Hematopoietic multipotent progenitor cell treated with erythropoietin and hydrocortisone succinate and interleukin-3 and kit ligand, for 4 days (in vitro differentiated cells): ENCODE data around the gene ELAVL2.

Experiments used
- DNase-seq: peaks from one replicate; pipeline ENCODE4 v3.0.0-alpha.2; 2015

Gene ELAVL2

DNA sequence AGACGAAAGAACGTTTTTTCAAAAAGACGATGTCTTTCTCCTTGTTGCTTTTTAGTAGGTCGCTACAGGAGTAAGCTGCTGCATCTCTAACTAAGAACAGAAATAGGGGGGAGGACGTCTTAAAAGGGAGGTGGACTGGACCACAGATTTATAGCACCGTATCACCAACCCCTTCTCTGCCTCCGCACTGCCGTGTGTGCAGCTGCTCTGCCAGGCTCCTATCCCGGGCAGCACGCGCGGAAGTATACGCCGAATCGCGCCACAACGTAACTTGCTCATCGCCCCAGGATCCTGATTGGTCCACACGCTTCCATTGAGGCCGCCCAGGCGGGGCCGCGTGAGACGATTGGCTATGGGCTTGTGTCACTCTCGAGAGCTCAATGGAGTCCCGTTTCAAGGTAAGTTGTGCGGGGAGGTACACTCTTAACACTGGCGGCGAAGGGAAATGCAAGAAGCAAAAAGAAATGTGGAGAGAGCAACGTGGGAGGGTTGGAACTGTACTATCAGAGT lies at the start of gene ELAVL2:
Gene ELAVL2, minus strand, starts transcription at position 121 of the 510 bp plus-strand sequence. CDS start 64,006 bp downstream, outside the sequence.
- peak; percentile 33 for DNase-seq

DNA sequence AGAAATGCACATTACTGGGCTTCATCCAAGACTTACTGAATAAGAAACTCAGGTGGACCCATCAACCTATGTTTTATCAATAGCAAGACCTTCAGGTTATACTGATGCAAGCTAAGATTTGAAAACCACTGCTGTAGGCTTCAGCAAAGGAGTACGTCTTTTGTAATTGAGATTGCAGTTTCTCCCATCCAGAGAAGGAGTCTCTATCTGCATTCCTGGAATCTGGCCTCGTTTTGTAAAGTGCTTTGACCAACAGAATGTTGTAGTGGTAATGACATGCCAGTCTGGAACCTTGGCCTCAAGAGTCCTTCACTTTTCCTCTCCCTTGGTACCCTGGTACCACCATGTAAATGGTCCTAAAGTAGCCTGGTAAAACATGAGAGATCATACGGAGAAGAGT lies 32.2 kb upstream of the ELAVL2 start:
- no peak for DNase-seq

DNA sequence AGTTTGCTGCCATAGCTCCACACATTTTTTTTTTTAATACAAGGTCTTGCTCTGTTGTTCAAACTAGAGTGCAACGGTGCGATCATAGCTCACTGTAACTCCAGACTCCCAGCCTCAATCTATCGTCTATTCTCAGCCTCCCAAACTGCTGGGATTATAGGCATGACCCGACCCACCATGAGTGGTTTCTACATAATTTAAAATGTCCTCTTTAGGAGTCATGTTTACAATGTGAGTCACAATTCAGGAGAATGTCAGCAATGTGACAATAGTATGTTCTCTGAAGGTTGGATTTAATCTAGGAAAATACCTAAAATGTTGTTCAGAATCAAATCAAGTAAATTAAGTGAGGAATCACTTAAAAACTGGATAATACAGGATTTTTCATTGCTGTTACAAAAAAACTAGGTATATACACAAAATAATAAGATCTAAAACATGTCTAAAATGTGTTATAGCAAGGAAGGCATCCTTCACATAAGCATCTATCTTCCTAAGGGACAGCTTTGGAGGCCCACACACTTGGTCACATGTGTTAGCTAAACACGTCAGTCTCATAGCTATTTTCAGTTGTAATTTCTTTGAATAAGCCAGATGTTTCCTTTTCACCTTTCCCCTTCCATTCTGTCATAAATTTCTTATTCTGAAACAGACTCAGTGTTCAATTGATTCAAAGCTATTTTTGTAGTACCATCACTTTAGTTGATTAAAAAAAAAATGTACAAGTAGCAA lies 30.0 kb upstream of the ELAVL2 start:
- no peak for DNase-seq

DNA sequence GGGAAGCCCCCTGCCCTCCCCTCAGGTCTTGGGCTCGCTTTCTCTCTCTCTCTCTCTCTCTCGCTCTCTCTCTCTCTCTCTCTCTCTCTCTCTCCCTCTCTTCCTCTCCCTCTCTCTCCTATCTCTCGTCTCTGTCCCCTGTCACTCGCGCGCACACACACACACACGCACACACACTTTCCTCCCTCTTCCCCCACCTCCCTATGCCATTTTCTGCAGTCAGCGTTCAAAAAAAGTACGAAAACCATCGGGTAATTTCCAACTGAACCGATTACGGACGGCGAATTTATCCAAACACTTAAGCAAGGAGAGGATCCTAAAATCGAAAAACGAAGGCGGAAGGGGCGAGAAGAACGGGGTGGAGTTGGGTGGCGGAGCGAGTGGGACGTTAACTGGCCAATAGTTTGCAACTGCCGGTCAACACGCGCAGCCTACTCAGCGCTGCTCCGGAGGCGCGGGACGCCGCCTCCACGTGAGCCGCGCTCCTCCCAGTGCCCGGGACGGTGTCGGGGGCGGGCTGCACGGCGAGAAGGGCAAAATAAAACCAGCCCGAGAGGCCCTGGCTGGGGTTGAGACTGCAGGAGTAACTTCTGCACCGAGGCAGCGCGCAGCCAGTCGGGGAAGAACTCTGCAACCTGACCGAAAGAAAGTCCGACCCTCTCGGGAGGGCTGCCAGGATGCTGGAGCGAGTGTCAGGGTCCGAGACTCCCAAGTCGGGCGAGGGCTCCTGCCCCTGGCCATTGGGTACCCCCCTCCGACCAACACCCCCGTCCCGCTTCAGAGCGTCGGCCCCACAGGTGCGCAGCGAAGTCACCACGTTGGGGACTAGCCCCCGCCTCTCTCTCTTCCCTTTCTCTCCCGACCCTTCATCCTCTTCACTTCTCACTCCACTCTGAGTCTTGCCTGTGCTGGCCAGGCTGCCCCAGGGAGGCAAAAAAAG lies 24.9 kb upstream of the ELAVL2 start:
- no peak for DNase-seq

DNA sequence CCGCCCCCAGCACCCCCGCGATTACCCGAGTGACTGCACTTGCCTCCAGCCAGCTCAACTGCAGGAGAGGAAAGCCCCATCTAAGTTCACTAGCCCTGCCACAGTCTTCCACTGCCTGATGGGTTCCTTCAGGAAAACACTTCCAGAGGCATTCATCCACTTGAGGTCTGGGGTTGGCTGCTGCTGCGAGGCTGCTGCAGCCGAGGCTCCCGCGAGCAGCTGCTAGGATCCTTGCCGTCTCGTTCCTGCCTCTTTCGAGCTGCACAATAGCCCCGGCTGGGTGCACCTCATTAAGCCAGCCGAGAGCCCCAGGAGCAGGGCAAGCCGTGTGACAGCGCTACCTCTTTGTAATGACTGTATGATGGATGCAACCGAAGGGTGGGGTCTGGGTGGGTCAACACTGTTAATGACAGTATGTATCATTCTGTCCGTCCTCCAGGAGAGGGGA lies 24.2 kb upstream of the ELAVL2 start:
- no peak for DNase-seq

DNA sequence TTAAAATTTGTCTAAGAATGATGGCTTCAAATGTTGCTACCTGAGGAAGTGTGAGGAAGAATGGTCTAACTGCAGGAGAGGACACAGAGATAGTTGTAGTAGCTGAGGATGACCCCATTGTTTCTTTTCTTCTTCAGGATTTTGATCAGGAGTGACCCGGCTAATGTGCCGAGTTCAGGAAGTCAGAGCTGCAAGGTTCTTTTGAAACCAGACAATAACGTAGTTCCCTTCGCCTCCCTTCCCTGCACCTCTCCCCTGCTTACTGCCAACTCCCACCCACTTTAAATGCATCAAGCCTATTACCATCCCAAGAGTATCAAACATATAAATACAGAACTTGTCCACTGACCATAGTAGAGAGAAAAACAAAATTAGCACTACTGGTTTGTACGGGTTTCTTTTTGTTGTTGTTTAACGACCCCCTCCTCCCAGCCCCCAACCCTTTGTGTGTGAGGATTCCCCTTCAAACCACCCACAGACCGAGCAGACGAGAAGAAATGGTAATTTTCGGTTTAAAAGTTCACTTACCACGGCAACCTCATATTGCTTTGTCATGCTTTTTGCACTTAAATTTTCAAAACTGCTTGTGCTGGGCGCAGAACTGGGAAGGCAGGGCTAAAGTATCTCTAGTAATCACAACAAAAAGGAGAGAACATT lies 23.5 kb upstream of the ELAVL2 start:
- DNase-seq: no peak

DNA sequence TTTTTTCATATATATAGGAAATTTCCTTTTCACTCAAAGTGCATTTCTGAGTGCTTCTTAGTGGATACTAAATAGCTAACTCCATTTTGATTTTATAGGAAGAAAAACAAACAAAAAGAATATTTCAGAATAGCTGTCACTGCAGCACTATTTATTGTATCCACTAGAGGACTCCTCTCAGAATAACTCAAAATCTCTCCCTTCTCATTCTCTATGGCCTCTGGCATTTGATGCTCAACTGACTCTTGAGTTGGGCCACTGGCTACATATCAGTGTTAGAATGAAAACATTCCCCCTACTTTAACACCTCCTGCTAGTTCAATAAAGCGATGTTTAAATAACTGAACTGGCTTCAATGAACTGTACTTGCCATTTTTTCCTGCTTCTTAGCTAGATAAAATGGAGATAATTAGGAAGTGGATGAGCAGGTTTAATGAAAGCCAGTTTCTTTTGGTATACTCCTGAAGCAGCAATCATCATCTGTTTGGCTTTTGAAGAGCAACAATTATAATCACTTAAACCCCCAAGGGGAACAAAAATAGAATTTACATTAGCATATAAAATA lies 16.6 kb upstream of the ELAVL2 start:
- no peak for DNase-seq

DNA sequence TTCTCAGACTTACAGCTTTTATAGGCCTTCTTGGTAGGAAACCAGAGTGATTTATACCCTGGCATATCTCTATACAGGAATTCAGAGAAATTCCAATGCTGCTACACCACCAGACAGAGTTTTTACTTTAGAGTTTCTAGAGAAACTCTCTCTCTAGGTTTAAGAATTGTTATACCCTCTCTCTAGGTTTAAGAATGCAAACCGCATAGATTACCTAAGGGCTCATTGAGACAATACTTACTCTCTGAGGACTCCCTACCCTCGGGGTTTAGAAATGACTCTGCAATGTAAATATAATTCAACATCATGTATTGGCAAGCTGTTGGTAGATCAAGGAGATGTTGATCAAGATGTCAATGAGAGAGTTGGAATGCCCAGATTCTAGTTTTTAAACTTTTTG lies 15.3 kb upstream of the ELAVL2 start:
- DNase-seq: no peak

DNA sequence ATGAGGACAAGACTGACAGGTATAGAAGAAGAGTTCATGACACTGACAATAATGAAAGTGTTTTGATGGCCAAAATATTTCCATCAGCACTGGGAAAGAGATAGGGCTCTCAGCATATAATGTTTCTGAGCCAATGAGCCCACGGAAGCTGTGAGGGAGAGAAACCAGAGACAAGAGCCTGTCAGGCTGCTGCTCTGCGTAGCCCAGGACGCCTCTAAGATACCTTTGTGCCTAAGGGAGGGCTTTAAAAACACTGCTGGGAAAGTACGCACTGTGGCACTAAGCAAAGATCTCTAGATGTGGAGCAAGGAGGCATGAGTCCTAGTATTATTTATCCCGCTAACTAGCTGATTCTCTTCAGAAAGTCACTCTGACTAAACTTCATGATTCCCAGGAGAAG lies 11.0 kb upstream of the ELAVL2 start:
- no peak for DNase-seq

DNA sequence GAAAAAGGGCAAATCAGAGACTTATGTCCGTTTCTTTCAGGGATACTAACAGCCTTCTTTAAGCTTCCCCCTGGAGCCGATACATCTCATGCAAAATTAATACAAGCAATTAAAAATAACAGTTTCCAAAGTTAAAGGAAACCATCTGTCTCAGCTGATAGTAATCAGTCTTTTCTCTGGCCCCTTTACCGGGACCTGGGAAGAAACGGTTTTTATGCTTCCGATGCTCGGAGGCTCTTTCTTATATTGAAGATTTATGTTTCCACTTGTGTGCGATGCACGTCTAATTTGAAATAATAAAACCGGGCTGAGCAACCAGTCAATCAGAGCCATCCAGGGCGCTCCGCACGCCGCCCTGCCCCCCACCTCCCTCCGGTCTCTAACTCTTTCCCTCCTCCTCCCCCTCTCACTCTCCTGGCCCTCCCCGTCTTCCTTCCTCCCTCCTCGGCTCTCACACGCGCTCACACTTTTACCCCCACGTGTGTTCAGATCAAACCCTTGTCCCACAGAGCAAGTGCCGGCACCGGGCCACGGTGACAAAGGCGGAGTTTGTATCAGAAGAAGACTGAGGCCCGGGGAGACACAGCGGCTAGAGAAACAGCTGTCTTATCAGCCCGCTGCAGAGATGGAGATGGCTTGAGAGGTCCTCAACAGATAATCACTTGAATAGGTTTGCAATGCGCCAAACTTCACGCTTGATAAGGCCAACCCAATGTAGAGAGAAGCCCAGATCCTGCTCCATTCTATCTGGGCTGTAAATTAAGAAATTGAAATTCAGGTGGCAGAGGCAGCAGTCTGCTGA lies 5.1 kb upstream of the ELAVL2 start:
- DNase-seq: peak; percentile 24

DNA sequence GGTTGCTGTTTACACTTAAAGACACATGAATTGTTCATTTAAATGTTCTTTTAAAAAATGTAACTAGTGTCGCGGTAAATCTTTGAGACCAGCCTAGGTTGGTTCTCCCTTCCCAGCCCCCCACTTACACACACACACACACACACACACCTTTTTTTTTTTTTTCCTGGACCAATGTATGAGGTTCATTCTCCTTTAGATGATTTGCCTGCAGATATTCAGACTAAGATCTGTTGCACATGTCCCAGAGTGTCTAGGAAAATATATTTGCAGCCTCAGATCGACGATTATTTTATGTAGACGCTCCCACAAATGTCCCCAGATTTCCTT lies 4.4 kb upstream of the ELAVL2 start:
- DNase-seq: no peak

DNA sequence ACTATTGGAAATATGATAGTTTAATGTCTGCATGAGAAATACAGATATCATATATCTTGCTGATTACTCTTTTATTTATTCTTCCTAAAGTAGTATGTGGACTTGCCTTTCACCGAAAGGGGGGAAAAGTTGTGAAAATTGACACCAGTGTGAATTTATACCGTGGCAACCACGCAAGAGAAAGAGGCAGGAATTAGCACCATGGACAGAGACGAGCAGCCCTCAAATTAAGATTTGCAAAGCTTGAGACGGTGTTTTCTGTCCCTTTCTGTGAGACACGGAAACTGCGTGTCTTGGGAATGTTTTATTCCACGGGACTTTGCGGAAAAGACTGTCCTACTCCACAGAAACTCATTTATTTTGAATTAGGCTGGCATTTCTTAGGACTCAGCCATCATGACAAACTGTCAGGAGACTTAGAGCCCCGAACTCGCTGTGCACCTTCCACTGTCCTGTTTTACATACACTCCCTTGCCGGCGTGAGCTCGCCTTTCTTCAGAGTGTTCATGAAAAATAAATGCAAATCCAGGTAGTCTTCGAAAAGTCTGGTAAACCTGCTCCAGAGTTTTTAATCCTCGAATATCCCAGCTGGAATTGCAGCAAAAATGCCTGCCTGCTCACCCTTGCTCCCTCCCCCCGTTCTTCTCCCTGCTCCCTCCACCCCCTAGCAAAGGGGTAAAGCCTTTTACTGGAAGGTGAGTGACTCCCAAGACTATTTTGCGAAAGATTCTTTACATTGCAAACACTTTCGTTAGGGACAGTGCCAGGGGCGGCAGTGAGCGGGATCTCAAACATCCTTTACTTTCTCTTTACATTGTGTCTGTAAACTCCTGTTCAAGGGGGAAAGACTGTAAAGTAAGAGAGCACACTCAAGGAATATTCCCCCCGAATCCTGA lies 3.8 kb upstream of the ELAVL2 start:
- DNase-seq: peak; percentile 42

DNA sequence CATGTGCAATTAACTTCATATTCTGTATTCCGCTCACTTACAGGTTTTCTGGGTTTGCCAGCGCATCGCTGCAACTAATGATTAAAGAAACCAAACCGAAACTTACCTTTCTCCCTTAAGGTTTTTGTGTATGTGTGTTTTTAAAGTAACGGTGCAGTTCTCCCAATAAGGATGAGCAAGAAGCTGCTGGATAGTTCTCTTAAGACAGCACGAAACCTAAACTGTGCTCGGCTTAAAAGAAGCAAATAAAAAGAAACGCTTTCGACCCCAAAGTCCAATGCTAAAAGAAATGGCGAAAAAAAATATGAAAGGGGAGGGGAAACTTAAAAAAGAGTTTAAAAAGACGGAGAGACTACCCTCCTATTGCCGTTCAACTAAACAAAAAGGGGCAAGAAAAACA lies 340 bp downstream of the ELAVL2 start:
- no peak for DNase-seq

DNA sequence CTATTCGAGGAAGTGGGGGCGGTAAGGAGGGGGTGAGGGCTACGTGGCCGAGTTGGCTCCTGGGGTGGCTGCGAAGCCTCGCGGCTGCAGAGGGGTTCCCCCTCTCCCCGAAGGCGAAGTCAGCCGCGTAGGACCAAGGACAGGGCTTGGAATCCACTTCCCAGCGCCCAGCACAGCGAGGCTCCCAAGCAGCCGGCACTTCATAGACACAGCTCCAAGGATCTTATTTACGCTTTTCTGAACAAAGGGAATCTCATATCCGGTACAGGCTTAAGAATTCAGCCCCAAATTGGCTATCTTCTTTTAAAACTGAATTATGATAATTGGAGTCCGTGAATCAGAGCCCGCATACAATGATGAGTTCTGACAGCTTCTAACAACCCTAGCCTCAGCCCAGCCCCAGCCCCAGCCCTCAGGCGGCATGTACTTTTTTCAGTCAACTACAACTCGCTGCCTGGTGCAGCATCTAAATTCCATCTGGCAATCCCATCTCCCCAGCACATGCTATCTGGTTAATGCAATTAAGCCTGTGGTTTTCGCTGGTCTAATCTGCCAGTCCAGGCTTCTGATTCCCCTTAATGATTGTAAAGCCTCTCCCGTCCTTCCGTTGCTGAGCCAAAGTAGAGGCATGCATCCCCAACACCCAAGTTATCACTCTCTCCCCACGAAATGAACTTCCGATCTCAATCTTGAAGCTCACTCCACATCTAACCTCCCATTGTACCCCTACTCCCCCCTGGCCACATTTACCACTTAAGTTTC lies 1.0 kb downstream of the ELAVL2 start:
- DNase-seq: peak; percentile 15

DNA sequence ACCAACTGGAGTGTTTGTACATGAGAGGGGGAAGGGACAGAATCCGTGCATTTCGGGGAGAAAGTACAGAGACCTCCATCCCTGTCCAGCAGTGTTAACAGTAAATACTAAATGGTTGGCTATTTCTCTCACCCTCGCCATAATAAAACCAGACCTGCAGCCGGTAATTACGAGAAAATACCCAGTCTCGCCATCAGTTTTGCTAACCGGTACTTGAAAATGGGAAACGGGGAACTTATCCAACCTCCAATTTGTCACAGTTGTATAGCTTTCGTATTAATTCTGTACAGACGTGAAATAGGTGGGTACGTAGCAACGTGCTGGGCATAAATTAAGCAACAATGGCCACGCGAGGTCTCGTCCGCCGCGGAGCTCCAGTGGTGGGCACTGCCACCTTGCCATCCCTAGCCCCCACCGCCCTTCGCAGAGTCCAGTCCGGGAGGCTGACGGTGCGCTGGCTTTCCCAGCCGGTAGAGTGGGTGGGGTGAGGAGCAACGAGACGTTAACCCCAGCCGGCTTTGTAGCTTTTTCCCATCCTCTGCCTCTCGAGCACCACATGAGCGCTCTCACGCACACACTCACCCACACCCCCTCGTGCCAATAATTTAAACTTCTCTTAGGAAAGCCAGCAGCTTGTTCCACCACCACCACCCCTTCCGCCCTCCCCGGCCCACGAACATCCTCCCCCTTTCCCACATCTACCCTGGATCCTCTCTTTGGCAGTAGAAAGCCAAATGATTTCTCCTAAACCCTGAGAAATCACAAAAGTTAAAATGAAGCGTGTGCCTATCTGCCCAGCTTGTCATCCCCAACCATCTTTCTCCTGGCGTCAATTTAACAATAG lies 1.8 kb downstream of the ELAVL2 start:
- DNase-seq: no peak

DNA sequence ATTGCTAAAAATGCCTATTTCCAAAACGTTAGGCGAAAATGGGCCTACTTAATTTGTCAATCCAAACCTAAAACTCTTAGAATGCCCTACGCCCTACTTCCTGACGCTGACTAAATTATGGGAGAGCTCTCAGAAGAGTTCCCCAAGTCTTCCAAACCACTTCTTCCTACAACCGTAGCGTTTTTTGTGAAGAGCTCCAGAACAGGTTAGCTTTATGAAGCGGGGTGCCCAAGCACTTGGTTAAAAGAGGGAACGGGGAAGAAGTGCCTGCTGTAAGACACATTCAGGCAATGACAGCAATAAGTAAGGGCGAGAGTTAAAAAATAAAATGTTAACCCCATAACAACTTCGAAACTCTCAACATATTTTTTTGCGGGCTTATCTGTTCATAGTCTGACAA lies 2.8 kb downstream of the ELAVL2 start:
- DNase-seq: no peak

DNA sequence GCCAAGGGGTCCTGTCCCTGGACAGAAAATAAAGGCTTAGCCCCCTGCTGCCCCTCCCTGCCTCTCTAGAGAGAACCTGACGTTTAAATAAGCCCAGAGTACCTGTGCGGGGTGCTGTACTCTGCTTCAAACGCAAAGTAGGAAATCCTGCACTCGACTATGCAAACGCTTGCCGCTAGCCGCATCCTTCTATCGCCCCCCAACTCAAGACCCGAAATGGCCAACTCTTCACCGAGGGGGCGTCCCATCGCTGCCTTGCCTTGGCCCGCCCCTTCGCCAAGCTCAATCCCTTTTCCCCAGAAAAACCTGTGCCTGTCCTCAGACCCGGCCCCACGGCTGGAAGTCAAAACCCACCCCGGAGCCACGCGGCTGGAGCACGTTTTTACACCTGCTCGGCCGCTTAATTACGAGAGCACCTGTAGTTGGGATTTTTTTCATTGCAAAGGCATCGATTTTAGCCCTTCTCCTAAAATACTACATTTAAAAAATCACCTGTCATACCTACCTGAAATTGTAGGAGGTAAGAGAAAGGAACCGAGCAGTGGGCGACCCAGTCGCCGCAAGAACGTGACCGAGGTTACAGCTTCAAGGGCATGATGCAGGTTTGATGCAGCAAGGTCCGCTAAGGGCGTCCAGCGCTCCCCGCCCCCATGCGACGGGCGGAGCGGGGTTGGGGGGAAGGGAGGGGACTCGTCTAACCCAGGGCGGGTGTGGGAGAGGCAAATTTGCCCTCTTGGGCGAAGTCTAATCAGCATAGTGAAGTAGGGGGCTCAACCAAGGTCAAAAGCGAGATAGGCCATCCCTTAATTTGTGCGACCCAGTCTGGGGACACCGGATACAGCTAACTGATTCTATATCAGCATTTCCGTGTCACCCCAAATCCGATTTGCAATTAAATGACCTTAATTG lies 3.5 kb downstream of the ELAVL2 start:
- DNase-seq: no peak
